Hepatocyte (in vitro differentiated cells): ENCODE measurements around the gene C1QTNF8.

Experiments used
- EZH2 ChIP-seq: fragments of 200-600 bp; sonication (generic); IDR thresholded peaks from 2 replicates; pipeline ENCODE4 v1.6.1; 2016; ENCODE audit warnings: antibody characterized with exemption, mild to moderate bottlenecking, borderline replicate concordance
- TF ChIP-seq, protein P1 (sequence below): fragments of 200-600 bp; sonication (generic); IDR thresholded peaks from 2 replicates; pipeline ENCODE4 v1.5.1; 2016; ENCODE audit warnings: antibody characterized with exemption, mild to moderate bottlenecking; ENCODE audit not compliant: poor library complexity

DNA sequence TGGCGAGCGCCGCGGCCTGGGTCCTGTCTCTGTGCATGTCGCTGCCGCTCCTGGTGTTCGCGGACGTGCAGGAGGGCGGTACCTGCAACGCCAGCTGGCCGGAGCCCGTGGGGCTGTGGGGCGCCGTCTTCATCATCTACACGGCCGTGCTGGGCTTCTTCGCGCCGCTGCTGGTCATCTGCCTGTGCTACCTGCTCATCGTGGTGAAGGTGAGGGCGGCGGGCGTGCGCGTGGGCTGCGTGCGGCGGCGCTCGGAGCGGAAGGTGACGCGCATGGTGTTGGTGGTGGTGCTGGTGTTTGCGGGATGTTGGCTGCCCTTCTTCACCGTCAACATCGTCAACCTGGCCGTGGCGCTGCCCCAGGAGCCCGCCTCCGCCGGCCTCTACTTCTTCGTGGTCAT, 16.7 kb downstream of the C1QTNF8 start:
- TF ChIP-seq, protein P1, sequence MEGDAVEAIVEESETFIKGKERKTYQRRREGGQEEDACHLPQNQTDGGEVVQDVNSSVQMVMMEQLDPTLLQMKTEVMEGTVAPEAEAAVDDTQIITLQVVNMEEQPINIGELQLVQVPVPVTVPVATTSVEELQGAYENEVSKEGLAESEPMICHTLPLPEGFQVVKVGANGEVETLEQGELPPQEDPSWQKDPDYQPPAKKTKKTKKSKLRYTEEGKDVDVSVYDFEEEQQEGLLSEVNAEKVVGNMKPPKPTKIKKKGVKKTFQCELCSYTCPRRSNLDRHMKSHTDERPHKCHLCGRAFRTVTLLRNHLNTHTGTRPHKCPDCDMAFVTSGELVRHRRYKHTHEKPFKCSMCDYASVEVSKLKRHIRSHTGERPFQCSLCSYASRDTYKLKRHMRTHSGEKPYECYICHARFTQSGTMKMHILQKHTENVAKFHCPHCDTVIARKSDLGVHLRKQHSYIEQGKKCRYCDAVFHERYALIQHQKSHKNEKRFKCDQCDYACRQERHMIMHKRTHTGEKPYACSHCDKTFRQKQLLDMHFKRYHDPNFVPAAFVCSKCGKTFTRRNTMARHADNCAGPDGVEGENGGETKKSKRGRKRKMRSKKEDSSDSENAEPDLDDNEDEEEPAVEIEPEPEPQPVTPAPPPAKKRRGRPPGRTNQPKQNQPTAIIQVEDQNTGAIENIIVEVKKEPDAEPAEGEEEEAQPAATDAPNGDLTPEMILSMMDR: no peak
- no peak for TF ChIP-seq EZH2
